NCI-H2227 (cell line): ENCODE data around the gene STPG1.

Source experiments
- DNase-seq: peaks from one replicate; lab custom pipeline; 2025; ENCODE audit not compliant: unreplicated experiment; lab: John Stamatoyannopoulos, UW

Gene STPG1

GRCh38 chr1:24373710-24374109 lies 39.9 kb downstream of the STPG1 start:
- DNase-seq = no peak

GRCh38 chr1:24373044-24373443 lies 40.5 kb downstream of the STPG1 start:
- no peak for DNase-seq

DNA sequence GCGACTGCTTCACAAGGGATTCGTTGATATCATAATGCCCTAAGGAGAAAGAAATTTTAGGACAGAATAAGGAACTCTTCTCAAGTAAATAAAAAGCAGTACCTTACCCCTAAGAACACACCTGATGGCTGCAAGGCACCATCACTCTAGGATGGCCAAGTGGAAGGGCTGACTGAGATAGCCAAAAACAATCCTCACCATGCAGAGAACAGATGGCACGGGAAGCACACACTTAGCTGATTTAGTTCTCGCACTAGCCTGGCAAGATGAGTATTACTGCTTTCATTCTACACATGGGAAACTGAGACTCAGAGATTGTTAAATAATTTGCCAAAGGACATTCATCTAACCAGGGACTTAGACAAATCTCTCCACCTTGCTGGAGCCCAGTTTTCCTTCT lies 43.8 kb downstream of the STPG1 start:
- DNase-seq = no peak

DNA sequence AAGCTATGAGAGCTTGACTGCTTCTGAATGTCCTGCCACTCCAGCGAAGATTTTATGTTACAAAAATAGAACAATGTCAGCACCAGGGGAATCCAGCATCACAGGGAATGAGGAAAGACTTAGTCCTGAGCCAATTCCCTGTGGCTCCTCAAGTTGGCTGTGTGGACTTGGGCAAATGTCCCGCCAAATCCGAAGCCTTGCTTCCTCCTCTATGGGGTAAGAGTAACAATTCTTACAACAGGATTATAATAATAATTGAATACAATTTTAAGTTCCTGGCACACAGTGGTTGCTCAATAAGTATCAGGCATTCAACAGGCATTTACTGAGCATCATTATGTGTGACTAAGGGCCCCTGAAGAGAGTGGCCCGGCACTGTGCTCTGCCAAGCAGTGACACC lies 44.4 kb downstream of the STPG1 start:
- no peak for DNase-seq

- DNase-seq = no peak
Measured at GRCh38 chr1:24366707-24367106, 46.9 kb downstream of the STPG1 start.

DNA sequence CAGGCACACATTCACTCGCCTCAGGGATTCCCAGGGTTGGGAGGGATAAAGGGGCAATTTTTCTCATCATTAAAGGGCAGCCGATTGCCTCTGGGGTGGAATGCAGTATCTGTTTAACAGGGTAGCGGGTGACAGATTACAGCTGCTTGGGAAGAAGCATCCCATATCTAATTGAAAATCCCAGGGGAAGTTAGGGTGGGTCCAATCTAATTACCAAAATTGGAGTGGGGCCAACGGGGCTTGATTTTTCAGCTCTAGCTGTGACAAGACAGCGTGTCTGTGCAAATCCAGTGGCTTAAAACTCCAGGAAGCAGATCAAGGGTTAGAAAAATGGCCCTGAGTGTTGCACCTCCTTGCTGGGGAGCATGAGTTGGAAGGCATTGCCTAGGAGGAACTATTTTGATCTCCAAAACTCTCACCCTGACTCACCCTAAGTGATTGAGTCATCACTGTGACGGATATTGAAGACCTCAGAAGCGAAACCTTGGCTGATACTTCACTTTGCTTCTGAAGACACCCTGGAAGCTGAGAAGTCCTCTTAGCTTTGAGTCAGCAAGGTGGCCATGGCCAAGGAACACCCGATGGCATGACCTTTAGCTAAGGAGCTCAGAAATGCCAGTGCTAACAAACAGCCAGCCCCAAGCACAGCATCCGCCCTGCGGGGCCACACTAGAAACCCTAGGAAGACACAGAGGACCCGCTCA lies 48.5 kb downstream of the STPG1 start:
- DNase-seq = peak; percentile 50

GRCh38 chr1:24364605-24364974 lies 49.0 kb downstream of the STPG1 start:
- no peak for DNase-seq

GRCh38 chr1:24363994-24364393 lies 49.6 kb downstream of the STPG1 start:
- DNase-seq = no peak

DNA sequence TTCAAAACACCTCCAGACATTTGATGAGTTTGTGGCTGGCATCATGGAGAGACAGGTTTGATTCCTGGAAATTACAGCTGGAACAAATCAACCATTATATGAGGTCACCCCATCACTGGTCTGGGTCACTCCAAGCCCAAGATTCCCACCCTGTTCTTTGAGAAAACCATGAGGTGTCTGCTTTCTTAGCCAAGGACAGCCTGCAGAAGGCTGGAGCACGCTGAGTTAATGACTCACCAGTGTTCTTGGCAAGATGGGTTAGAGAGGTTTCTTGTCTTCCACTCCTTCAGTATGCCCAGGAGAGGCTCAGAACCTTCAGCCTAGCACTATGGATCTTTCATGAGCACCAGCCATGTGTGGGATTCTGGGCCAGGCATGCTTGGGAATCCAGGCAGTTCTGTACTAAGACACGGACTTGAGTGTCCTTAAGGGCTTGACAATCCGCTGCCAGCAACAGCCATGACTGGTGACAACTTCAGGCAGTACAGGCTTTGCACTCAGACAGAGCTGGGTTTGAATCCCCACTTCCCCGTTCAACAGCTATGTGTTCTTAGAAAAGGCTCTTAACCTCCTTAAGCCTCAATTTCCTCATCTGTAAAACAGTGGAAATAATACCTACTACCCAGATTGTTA lies 50.5 kb downstream of the STPG1 start:
- DNase-seq = no peak

DNA sequence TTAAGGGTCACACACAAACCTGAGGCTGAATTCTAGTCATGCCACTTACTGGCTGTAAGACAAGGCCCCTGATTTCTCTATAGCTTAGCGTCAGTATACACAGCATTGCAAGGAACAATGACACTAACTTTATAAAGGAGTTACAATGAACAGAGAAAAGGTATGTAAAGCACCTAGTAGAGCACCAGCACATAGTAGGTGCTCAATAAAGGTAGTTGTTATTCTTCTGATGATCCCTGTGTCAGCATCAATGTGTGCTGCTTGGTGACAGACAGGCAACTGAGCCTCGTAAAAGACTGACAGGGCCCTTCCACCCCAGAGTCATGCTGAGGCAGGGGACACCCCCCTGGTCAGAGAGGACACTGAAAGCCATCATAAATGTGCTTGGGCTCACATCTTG lies 51.2 kb downstream of the STPG1 start:
- DNase-seq = no peak

DNA sequence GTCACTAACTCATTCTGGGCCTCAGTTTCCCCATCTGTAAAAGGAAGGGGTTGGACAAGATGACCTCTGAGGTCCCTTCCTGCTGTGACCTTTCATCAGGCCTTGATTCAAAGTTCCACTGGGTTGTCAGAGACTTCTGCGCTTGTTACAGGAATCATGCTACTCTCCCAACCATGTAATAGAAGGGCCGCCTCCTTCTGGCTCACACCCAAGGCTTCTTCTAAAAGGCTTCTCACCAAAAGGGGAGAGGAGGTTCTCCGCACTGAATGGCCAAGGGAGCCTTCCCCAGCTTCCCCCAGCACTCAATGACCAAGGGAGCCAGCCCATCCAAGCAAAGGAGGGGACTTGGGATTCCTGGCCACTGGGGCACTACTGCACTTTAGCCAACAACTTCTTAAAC lies 51.8 kb downstream of the STPG1 start:
- DNase-seq = no peak

GRCh38 chr1:24360681-24361080 lies 52.9 kb downstream of the STPG1 start:
- no peak for DNase-seq

GRCh38 chr1:24357038-24357437 lies 56.5 kb downstream of the STPG1 start:
- DNase-seq = no peak

DNA sequence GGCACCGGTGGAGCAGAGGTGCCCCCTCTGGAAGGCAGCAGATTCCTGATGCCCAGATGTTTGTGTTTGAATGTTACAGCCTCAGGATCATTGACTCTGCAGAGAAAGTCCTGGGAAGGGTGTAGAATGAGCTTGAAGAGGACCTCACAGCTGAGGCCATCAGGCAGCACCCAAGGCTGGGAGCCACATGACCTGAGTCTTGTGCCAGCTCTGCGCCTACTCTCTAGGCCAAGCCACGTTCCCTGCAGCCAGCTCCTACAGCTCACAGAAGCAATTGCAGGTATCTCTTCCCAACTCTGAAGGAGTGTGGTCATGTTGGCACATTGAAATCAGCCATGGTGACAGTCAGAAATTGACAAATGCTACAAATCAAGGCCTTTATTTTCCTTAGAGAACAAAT lies 58.1 kb downstream of the STPG1 start:
- DNase-seq = no peak

- DNase-seq = no peak
Measured at GRCh38 chr1:24353292-24353891, 60.2 kb downstream of the STPG1 start.

- no peak for DNase-seq
Measured at GRCh38 chr1:24351918-24352627, 61.5 kb downstream of the STPG1 start.

DNA sequence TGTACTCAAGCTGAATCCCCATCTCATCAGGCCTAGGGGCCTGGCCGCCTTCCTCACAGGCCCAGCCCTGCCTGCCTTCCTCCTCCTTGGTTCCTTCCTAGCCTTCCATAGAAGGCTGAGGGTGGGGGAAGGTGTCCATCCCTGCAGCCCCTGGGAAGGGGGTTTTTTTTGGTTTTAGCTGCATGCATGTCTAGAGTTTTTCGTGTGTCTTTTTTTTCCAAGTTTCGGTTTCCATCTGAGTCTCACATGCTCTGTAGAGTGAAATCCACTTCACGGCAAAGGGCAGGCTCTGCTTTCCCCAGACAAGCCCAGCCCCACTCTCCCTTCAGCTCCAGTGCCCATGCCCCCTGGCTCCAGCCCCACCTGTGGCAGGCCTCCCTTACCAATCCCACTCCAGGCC lies 62.3 kb downstream of the STPG1 start:
- no peak for DNase-seq

DNA sequence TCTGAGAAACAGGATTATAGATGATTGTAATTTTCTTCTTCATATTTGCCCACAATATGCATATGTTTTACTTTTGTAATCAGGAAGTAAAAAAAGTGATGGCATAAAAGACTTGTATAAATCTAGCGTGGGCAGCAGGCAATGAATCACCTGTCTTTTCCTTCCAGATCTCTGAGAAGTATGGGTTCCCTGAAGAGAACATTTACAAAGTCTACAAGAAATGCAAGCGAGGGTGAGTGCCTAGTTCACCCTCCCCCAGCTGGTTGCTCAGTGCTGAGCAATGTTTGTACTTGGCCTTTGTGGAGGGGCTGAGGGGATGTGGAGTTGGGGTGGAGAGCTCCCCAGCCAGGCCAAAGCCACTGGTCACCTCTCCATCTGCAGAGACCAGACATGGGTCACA lies 63.7 kb downstream of the STPG1 start:
- no peak for DNase-seq

GRCh38 chr1:24348196-24348595 lies 65.4 kb downstream of the STPG1 start:
- DNase-seq = no peak

GRCh38 chr1:24347159-24347934 lies 66.2 kb downstream of the STPG1 start:
- DNase-seq = no peak

GRCh38 chr1:24345334-24345733 lies 68.2 kb downstream of the STPG1 start:
- DNase-seq = no peak
